Astrocyte (in vitro differentiated cells and primary cell): Measurements from ENCODE around the gene CLPX.

ENCODE experiments used
- CTCF ChIP-seq: IDR thresholded peaks from 2 replicates; pipeline ENCODE4 v1.5.1; 2011; ENCODE audit warnings: low read depth, mild to moderate bottlenecking, inconsistent platforms, low read length, moderate library complexity; ENCODE audit not compliant: insufficient read depth
- EZH2 ChIP-seq: IDR thresholded peaks from 2 replicates; pipeline ENCODE4 v1.6.1; 2012; ENCODE audit warnings: mild to moderate bottlenecking, low read length, inconsistent platforms; ENCODE audit not compliant: insufficient read depth

DNA sequence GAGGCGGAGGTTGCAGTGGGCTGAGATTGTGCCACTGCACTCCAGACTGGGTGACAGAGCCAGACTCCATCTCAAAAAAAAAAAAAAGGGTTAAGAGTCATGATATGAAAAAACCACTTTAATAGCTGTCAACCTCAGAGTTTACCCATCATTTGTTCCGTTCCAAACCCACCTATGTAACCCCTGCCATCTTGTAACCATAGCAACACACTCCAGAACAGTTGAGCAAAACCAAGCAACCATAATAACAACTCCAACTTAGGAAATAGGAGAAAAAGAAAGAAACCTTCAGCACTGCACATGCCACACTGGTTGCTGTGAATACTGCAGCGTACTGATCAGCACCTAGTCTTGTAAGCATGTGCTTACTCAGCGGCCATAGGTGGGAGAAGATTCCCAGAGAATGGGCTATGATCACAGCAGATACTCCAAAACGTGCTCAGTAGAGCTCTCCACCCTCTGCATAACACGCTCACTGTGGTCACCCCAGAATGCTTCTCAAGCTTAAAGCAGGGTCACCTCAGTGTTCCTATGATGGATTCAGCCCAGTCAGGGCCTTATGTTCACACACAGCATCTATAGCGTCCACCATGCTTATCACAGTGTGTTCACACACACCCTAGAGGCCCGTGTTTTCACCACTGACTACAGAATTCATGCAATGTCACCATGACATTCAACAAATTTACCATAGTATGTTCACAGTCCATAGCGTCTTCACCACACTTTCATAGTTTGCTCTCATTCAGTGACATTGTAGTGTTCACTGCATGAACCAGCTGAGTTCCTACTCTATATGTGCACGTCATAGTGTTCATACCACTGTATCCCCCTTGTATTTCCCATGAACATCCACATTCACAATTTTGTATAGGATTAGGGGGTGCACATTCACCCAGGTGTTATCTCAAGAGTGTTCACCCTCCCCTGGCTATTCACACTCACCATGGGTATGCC lies 32.7 kb upstream of the CLPX start:
- TF ChIP-seq CTCF (no peak), EZH2 (no peak)
